GM19035 (cell line): ENCODE data around the gene MAP4K5.
"Not testable (repeated sequence)": the region's sequence is repeated elsewhere in the genome, so short reads cannot be mapped to it uniquely, and the experiment has no call there.

Experiments used
- ATAC-seq: cut with Tn5 transposase; IDR thresholded peaks from one replicate; pipeline ENCODE4 v1.9.1; 2021; ENCODE audit not compliant: unreplicated experiment

Gene MAP4K5

DNA sequence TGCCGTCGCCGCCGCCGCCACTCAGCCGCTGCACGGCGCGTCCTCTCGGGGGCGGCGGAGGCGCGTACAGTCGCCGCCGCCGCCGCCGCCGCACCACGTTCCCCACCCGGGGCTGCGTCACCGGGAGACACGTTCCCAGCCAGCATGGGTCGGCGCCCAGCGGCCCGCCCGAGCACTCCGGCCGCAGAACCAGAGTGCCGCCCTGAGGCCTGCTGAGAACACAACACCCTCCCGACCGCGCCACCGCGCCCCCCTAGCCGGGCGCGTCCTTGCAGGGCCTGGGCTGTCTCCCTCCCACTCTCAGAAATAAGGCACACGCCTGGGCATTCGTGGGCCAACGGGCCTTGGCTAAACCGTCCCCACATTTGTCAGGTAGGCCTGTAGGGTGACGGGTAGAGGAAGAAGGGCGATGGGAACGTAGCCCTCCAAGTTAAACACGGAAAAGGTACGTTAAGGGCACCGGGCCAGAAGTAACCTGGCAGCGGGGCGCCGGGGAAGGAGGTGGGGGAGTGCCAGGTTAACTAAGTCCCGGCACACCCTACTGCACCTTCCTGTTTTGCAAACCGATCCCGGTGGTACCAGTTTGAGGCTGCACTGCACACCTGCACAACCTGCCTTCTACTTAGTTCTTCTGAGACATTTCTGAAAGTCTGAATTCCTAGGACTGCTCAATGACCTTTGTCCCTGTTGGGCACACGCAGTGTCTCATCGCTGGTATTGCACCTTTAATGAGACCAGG, at the start of gene MAP4K5:
MAP4K5 (minus strand) TSS at position 68 of the 739 bp plus-strand sequence. CDS start 520 bp downstream, outside the sequence.
- peak; percentile 96 for ATAC-seq

- ATAC-seq: no peak
These were observed 46.1 kb upstream of the MAP4K5 start for GRCh38 chr14:50578433-50578832.

DNA sequence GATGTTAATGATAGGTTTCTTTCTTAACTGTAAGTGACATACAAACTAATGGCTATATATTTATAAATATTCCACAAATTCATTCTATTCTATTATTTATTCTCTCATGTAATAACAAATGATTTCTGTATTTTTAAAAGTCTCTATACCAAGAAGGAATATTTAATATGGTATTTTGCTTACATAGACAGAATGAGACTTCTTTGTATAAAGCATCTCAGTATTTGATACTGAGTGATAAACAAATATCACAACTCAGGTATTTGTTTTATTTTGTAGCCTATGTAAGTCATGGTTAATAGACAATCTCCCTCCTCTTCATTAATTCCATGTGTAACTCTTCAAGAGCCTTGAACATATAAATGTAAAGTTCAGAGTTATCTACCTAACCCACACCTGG, 45.6 kb upstream of the MAP4K5 start:
- ATAC-seq: no peak

- ATAC-seq: no peak
These were observed 43.4 kb upstream of the MAP4K5 start for GRCh38 chr14:50575769-50576168.

DNA sequence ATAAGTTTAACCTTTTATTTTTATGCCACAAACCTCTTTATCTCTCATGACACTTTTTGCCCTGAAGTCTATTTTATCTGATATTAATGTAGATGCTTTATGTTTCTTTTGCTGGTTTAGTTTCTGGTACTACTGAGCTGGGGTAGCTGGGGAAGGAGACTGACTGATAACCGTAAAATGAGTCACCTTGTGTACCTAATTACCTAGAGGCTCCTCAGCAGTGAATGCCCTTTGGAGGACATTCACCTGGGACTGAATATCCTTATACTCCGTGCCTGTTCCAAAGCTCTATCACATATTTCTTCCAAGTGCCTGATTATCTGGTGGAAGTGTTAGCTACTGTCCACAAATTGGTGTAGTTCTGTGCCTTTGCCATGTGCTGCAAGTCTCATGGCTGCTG, 41.5 kb upstream of the MAP4K5 start:
- no peak for ATAC-seq

GRCh38 chr14:50569714-50570274, 37.4 kb upstream of the MAP4K5 start:
- ATAC-seq: no peak

DNA sequence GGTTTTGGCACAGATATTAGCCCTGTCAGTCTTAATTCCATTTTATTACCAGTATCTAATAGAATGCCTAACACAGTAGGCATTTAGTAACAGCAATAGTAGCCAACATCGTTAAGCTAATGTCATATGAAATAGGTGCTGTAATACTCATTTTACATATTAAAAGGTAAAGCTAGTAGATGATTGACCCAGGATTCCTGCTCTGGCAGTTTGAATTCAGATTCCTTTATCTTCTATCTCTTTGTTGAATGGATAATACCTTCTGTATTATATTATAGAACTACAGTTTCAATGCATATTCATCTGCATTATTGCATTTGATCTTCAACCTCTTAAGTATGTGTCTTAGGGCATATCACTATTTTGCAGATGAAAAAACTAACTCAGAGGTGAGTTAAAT, 30.5 kb upstream of the MAP4K5 start:
- ATAC-seq: no peak

GRCh38 chr14:50560931-50561285, 28.5 kb upstream of the MAP4K5 start:
- ATAC-seq: peak; percentile 25

- ATAC-seq: peak; percentile 53
These were observed 27.9 kb upstream of the MAP4K5 start, which contains the start of gene ATL1 for GRCh38 chr14:50559990-50560930. Gene ATL1, plus strand, starts transcription at chr14:50560145. Its CDS starts 121 bp downstream, at chr14:50560266.

DNA sequence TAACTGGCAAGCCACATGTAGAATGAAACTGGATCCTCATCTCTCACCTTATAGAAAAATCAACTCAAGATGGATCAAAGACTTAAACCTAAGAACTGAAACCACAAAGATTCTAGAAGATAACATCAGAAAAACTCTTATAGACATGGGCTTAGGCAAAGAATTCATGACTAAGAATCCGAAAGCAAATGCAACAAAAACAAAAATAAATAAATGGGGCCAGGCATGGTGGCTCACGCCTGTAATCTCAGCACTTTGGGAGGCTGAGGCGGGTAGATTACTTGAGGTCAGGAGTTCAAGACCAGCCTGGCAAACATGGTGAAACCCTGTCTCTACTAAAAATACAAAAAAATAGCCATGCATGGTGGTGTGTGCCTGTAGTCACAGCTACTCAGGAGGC, 20.4 kb upstream of the MAP4K5 start:
- ATAC-seq: not testable (repeated sequence)

- no peak for ATAC-seq
These were observed 19.5 kb upstream of the MAP4K5 start for GRCh38 chr14:50551877-50552276.

DNA sequence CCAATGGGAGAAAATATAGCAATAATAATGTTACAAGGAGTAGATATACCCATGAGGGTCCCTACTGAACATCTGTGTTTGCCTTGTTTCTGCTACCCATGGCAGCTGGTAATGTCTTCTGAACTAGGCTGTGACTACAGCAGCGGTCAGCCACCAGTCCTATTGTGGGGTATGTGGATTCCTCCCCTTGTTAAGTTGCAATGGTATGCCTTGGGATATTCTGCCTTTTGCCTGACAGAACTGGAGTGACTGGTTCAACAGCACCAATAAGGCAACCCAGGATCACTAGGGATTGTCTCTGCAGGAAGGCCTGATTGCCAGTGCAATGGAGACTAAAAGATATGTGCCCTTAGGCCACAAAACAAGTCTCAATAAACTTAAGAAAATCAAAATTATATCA, 17.9 kb upstream of the MAP4K5 start:
- no peak for ATAC-seq

DNA sequence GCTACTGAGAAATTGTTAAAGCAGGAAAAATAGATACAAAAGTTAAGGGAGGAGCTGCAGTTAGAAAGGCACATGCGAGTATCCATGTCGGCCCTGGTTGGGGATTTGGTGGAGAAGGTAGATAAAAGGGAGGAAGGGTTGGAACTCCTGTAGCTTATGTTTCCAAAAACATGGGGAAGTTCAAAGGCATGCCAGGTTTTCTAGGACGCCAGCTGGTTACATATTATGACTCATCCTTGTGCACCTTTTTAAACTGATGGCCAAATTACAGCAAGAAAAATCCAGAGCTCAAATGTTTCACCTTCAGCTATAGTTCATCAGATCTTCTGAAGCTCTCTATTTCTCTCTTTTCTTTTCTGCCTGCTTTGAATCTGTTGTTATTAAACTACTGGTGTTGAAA, 13.2 kb upstream of the MAP4K5 start:
- no peak for ATAC-seq

- ATAC-seq: no peak
These were observed 12.5 kb upstream of the MAP4K5 start for GRCh38 chr14:50544911-50545310.

GRCh38 chr14:50542941-50543418, 10.6 kb upstream of the MAP4K5 start:
- ATAC-seq: peak; percentile 72

GRCh38 chr14:50541159-50541567, 8.8 kb upstream of the MAP4K5 start:
- no peak for ATAC-seq

- ATAC-seq: no peak
These were observed 6.7 kb upstream of the MAP4K5 start for GRCh38 chr14:50539051-50539450.

- not testable (repeated sequence) for ATAC-seq
These were observed 5.7 kb upstream of the MAP4K5 start for GRCh38 chr14:50538034-50538433.

DNA sequence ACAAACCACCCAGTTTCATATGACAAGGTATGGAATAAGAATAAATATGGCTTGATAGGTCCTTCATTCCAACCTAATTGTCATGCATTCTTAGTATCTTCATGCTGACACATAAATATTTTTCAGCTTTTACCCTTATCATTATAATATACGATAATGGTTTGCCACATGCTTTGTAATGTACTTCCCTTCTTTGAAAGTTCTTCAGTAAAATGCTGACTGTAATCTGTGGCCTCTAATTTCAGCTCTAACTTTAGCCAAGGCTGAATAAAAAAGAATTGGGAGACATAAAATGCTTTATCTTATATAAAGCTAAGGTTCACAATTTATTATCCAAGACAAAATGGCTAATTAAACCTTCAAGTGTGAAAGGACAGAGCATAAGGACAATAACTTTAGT, 2.6 kb upstream of the MAP4K5 start:
- no peak for ATAC-seq

GRCh38 chr14:50534416-50534815, 2.0 kb upstream of the MAP4K5 start:
- no peak for ATAC-seq

- no peak for ATAC-seq
These were observed 1.4 kb upstream of the MAP4K5 start for GRCh38 chr14:50533806-50534205.
